H1 (cell line): Measurements from ENCODE around the gene ALX1. TPM values are rescaled to one million over a fixed set of nuclear protein-coding genes. Genes with fewer than 3 reads are reported as not detected.

Source experiments
- BACH1 ChIP-seq: IDR thresholded peaks from 2 replicates; pipeline ENCODE4 v1.6.1; 2012; ENCODE audit warnings: low read length, improper control_type of control experiment
- BCL11A ChIP-seq, 2 experiments: IDR thresholded peaks; one replicate each; pipeline ENCODE4 v1.6.1; 2011; ENCODE audit warnings: low read depth in 2 of 2, low read length in 2 of 2, mild to moderate bottlenecking in 2 of 2
- EGR1 ChIP-seq: IDR thresholded peaks from 2 replicates; pipeline ENCODE4 v1.6.1; 2011; ENCODE audit warnings: low read depth, low read length, borderline replicate concordance
- HDAC2 ChIP-seq, 2 experiments: fragments of 300-600 bp in 1 of 2; sonication (generic) in 1 of 2; IDR thresholded peaks; 2 replicates each; pipeline ENCODE4 v1.6.1; 2011 to 2012; ENCODE audit warnings: low read depth in 2 of 2, low read length in 2 of 2, mild to moderate bottlenecking in 2 of 2, moderate library complexity in 2 of 2, borderline replicate concordance in 1 of 2, inconsistent platforms in 1 of 2
- HDAC6 ChIP-seq: IDR thresholded peaks from one replicate; pipeline ENCODE4 v1.7.1; 2012; ENCODE audit warnings: low read depth, mild to moderate bottlenecking, inconsistent platforms, low read length, moderate library complexity
- SIX5 ChIP-seq: IDR thresholded peaks from 2 replicates; pipeline ENCODE4 v1.6.1; 2011; ENCODE audit warnings: mild to moderate bottlenecking, low read depth, low read length
- TEAD4 ChIP-seq: IDR thresholded peaks from 2 replicates; pipeline ENCODE4 v1.6.1; 2012; ENCODE audit warnings: low read depth, low read length, inconsistent platforms, mixed read lengths
- YY1 ChIP-seq: IDR thresholded peaks from 2 replicates; pipeline ENCODE4 v1.6.1; 2011; ENCODE audit warnings: low read depth, mild to moderate bottlenecking, low read length
- polyA plus RNA-seq, 7 experiments: library from polyadenylated mRNA; depleted of rRNA in 3 of 7; stranded (reverse) in 5 of 7; unstranded in 2 of 7; fragments of >200 nt in 5 of 7; fragments of 200-250 nt in 2 of 7; gene quantifications; 1 replicate in 5 of 7; 2 replicates in 1 of 7; 4 replicates in 1 of 7; pipeline versions ENCODE4 v1.2.1 to v1.2.3, GENCODE V29; 2011 to 2013; ENCODE audit warnings: missing spikeins in 2 of 7, mixed read lengths in 2 of 7
- total RNA-seq: library from RNA; stranded (reverse); fragmentation: NEBNext Ultra II Directional; extraction: Animal tissue kit (Norgen Biotek cat#: 25700); gene quantifications from 2 replicates; pipeline ENCODE4 v1.2.1, GENCODE V29; 2021
- TF ChIP-seq, protein P1 (sequence below): IDR thresholded peaks from 2 replicates; pipeline ENCODE4 v1.6.1; 2011; ENCODE audit warnings: low read length, improper control_type of control experiment
- TF ChIP-seq, protein P2 (sequence below): IDR thresholded peaks from 2 replicates; pipeline ENCODE4 v1.6.1; 2012; ENCODE audit warnings: inconsistent platforms
- TF ChIP-seq, protein P3 (sequence below), 3 experiments: IDR thresholded peaks; 1 replicate in 2 of 3; 2 replicates in 1 of 3; pipeline versions ENCODE4 v1.5.1 to v1.6.1; 2011; ENCODE audit warnings: low read length in 3 of 3, mild to moderate bottlenecking in 3 of 3, inconsistent platforms in 2 of 3, low read depth in 1 of 3, moderate library complexity in 1 of 3; ENCODE audit not compliant: insufficient read depth in 1 of 3; ENCODE audit errors: control extremely low read depth in 1 of 3

Gene ALX1
- total and polyA plus RNA-seq, 2 of the 8 experiments (the other 6 are each of a cell fraction or from before 2014, with no cell fraction given): 0.41 to 0.73 TPM

DNA sequence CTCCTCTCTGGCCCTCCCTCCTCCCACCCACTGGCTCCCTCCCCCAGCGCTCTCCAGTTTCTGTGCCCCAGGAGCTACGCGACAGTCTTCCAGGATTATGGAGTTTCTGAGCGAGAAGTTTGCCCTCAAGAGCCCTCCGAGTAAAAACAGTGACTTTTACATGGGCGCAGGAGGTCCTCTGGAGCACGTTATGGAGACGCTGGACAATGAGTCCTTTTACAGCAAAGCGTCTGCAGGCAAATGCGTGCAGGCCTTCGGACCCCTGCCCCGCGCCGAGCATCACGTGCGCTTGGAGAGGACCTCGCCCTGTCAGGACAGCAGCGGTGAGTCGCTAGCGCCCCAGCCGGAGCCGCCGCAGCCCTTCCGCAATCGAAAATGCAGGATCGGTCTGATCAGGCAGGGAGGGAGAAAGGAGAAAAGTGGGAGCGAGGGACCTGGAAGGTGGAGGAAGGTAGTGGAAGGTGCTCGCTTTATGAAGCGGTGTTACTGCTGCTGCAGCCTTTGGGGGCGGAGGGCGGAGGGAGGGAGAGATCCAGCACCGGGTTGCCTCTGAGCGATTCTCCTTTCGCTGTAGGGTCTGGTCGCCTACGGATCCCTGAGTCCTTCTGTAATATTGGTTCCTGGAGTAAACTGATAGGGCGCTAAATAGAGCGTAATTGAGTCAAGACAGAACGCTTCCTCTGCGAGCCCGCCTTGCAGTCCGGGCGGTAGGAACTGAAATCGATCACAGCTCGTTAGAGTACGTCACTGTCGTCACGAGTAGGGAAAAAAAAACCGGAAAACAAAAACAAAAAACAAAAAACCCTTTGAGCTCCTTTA, at the start of gene ALX1 (continued):
- TF ChIP-seq, protein P1, sequence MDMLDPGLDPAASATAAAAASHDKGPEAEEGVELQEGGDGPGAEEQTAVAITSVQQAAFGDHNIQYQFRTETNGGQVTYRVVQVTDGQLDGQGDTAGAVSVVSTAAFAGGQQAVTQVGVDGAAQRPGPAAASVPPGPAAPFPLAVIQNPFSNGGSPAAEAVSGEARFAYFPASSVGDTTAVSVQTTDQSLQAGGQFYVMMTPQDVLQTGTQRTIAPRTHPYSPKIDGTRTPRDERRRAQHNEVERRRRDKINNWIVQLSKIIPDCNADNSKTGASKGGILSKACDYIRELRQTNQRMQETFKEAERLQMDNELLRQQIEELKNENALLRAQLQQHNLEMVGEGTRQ: peak; percentile 78
- TF ChIP-seq BACH1: no peak
- peak; percentile 86 for TF ChIP-seq EGR1
- TF ChIP-seq, protein P2, sequence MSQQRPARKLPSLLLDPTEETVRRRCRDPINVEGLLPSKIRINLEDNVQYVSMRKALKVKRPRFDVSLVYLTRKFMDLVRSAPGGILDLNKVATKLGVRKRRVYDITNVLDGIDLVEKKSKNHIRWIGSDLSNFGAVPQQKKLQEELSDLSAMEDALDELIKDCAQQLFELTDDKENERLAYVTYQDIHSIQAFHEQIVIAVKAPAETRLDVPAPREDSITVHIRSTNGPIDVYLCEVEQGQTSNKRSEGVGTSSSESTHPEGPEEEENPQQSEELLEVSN: peak; percentile 74
- TF ChIP-seq HDAC6: no peak
- TF ChIP-seq BCL11A (IDR thresholded peaks at IDR 0.05; ENCODE audit: low read depth in 2 of 2, low read length in 2 of 2): no peak
- TF ChIP-seq TEAD4: 0 out of 2 replicates have a peak, but pooled peaks have one; percentile 7
- TF ChIP-seq, protein P3, sequence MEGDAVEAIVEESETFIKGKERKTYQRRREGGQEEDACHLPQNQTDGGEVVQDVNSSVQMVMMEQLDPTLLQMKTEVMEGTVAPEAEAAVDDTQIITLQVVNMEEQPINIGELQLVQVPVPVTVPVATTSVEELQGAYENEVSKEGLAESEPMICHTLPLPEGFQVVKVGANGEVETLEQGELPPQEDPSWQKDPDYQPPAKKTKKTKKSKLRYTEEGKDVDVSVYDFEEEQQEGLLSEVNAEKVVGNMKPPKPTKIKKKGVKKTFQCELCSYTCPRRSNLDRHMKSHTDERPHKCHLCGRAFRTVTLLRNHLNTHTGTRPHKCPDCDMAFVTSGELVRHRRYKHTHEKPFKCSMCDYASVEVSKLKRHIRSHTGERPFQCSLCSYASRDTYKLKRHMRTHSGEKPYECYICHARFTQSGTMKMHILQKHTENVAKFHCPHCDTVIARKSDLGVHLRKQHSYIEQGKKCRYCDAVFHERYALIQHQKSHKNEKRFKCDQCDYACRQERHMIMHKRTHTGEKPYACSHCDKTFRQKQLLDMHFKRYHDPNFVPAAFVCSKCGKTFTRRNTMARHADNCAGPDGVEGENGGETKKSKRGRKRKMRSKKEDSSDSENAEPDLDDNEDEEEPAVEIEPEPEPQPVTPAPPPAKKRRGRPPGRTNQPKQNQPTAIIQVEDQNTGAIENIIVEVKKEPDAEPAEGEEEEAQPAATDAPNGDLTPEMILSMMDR (IDR thresholded peaks at IDR 0.05; ENCODE audit: control extremely low read depth in 1 of 3, insufficient read depth in 1 of 3, low read depth in 1 of 3, low read length in 3 of 3): peak in 2 of 3 experiments; percentile 10 to 32; a peak in 2 of 4 replicates
- TF ChIP-seq HDAC2 (IDR thresholded peaks at IDR 0.05; ENCODE audit: borderline replicate concordance in 1 of 2, low read depth in 2 of 2, low read length in 2 of 2): peak in 1 of 2 experiments; percentile 87; a peak in 2 of 4 replicates
- TF ChIP-seq YY1: no peak
- no peak for TF ChIP-seq SIX5
